GM21825 (cell line): ENCODE measurements around the gene FREM1.

ENCODE experiments used
- ATAC-seq: cut with Tn5 transposase; IDR thresholded peaks from one replicate; pipeline ENCODE4 v1.9.1; 2021; ENCODE audit warnings: mild to moderate bottlenecking, moderate library complexity; ENCODE audit not compliant: unreplicated experiment

The FREM1 gene

GRCh38 chr9:14715102-14715501 lies 195.1 kb downstream of the FREM1 start:
- ATAC-seq, result no peak

GRCh38 chr9:14713187-14713767 lies 197.0 kb downstream of the FREM1 start:
- no peak for ATAC-seq

- no peak for ATAC-seq
Measured at GRCh38 chr9:14710804-14711203, 199.4 kb downstream of the FREM1 start.

- peak; percentile 69 for ATAC-seq
Measured at GRCh38 chr9:14706530-14707140, 203.6 kb downstream of the FREM1 start.

- ATAC-seq, result no peak
Measured at GRCh38 chr9:14705079-14705478, 205.1 kb downstream of the FREM1 start.

GRCh38 chr9:14704281-14704680 lies 205.9 kb downstream of the FREM1 start:
- no peak for ATAC-seq

GRCh38 chr9:14702200-14702720 lies 208.0 kb downstream of the FREM1 start:
- ATAC-seq, result no peak

- ATAC-seq, result peak; percentile 69
Measured at GRCh38 chr9:14693251-14693861, 216.9 kb downstream of the FREM1 start, which contains the start of gene ZDHHC21. ZDHHC21 (minus strand) TSS chr9:14693432; CDS start chr9:14674340, 19,092 bp downstream.

- ATAC-seq, result peak; percentile 34
Measured at GRCh38 chr9:14692470-14693250, 217.6 kb downstream of the FREM1 start.

GRCh38 chr9:14690948-14691730 lies 219.1 kb downstream of the FREM1 start:
- ATAC-seq, result no peak

- ATAC-seq, result no peak
Measured at GRCh38 chr9:14687042-14687719, 223.0 kb downstream of the FREM1 start.

- no peak for ATAC-seq
Measured at GRCh38 chr9:14686168-14686567, 224.1 kb downstream of the FREM1 start.
